PC-9 (cell line): ENCODE data around the gene ZNF831. TPM values are rescaled to one million over a fixed set of nuclear protein-coding genes. Genes with fewer than 3 reads are reported as not detected.

Experiments used
- BruUV-seq: library from RNA; stranded (reverse); fragments of 400-500 nt; replicated peaks from 2 replicates; lab custom pipeline; 2021; lab: Mats Ljungman, UMichigan
- CTCF ChIA-PET: fragments of 300-600 bp; sonication (Branson Sonifier 250); formaldehyde crosslinking; loops from one replicate; lab custom pipeline; 2022; ENCODE audit warnings: antibody characterized with exemption; lab: Charles Lee
- POLR2A ChIA-PET: fragments of 300-600 bp; sonication (Branson Sonifier 250); formaldehyde crosslinking; loops from one replicate; lab custom pipeline; 2022; ENCODE audit warnings: antibody characterized with exemption; ENCODE audit not compliant: unreplicated experiment; lab: Charles Lee
- DNase-seq, 2 experiments: peaks; one replicate each; pipeline versions ENCODE4 v3.0.0 to v3.0.0-alpha.2; 2015 to 2022; ENCODE audit warnings: mixed read lengths in 1 of 2
- H2AFZ ChIP-seq: fragments of 200-600 bp; sonication (generic); 2 replicates; pipeline ENCODE4 v1.8.1; 2017; ENCODE audit warnings: antibody characterized with exemption
- H3F3A ChIP-seq: fragments of 200-600 bp; sonication (generic); 2 replicates; pipeline ENCODE4 v1.8.1; 2017; ENCODE audit warnings: antibody characterized with exemption, mild to moderate bottlenecking, low read depth; ENCODE audit not compliant: insufficient read depth
- H3K27ac ChIP-seq: fragments of 200-600 bp; sonication (generic); 2 replicates; pipeline ENCODE4 v1.6.1; 2016; ENCODE audit warnings: mixed run types
- H3K27me3 ChIP-seq: fragments of 200-600 bp; sonication (generic); 2 replicates; pipeline ENCODE4 v1.6.1; 2016; ENCODE audit warnings: low read depth, mixed run types; ENCODE audit not compliant: insufficient read depth
- H3K36me3 ChIP-seq: fragments of 200-600 bp; sonication (generic); 2 replicates; pipeline ENCODE4 v1.6.1; 2016; ENCODE audit warnings: low read depth, mixed run types
- H3K4me1 ChIP-seq: fragments of 200-600 bp; sonication (generic); replicated peaks from 2 replicates; pipeline ENCODE4 v1.6.1; 2016; ENCODE audit warnings: mixed run types; ENCODE audit not compliant: insufficient read depth
- H3K4me2 ChIP-seq: fragments of 200-600 bp; sonication (generic); 2 replicates; pipeline ENCODE4 v1.6.1; 2017; ENCODE audit warnings: mixed run types
- H3K4me3 ChIP-seq: fragments of 200-600 bp; sonication (generic); 2 replicates; pipeline ENCODE4 v1.6.1; 2016; ENCODE audit warnings: mixed run types
- H3K79me2 ChIP-seq: fragments of 200-600 bp; sonication (generic); 2 replicates; pipeline ENCODE4 v1.6.1; 2017; ENCODE audit warnings: low read depth, mixed run types
- H3K9me2 ChIP-seq: fragments of 200-600 bp; sonication (generic); 2 replicates; pipeline ENCODE4 v1.8.1; 2017; ENCODE audit warnings: mild to moderate bottlenecking; ENCODE audit not compliant: insufficient read depth
- H3K9me3 ChIP-seq: fragments of 200-600 bp; sonication (generic); 2 replicates; pipeline ENCODE4 v1.8.1; 2016; ENCODE audit warnings: low read depth; ENCODE audit not compliant: insufficient read depth
- H4K20me1 ChIP-seq: fragments of 200-600 bp; sonication (generic); 2 replicates; pipeline ENCODE4 v1.8.1; 2017; ENCODE audit not compliant: insufficient read depth
- EZH2 ChIP-seq: fragments of 200-600 bp; sonication (generic); IDR thresholded peaks from 2 replicates; pipeline ENCODE4 v1.8.0; 2017; ENCODE audit warnings: antibody characterized with exemption, low read depth
- intact Hi-C: fragments of 100-400 bp; cut with micrococcal nuclease; formaldehyde crosslinking; loops from one replicate; pipeline ENCODE4 v1.10.0; 2022; ENCODE audit not compliant: unreplicated experiment
- total RNA-seq: library from RNA; stranded (reverse); gene quantifications from 2 replicates; pipeline ENCODE4 v1.2.3, GENCODE V29; 2021
- TF ChIP-seq, protein P1 (sequence below): fragments of 200-600 bp; sonication (generic); conservative IDR thresholded peaks from 2 replicates; pipeline ENCODE4 v1.6.1; 2017; ENCODE audit warnings: mixed run types, antibody characterized with exemption, mild to moderate bottlenecking, moderate library complexity

The ZNF831 gene
- total RNA-seq, 1 experiment from 2014 or later, result not detected

DNA sequence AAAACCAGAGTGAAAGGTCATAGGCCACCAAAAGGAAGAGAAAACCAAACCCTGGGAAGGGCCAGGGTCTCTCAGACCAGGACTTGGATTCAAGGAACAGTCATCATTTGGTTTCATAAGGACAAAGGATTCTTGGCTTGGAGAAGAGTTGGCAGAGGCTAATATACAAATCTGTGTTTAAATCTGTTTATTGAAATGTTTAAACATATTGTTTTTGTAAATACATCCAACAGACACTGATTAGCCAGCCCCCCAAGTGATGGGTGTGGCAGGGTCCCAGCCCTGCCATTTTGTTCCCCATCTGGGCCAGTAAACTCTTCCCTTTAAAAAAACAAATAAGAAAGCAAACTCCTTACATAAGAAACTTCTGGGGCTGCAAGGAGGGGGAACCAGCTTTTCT lies 6.1 kb upstream of the ZNF831 start:
- H3K9me3 ChIP-seq, result no peaks in the 10 kb centered on the region
- intact Hi-C loops, result no loop called here
- H3K4me2 ChIP-seq, result no peak overlapping the region
- no peaks in the 10 kb centered on the region for H3K79me2 ChIP-seq
- H3K9me2 ChIP-seq, result no peaks in the 10 kb centered on the region
- no peak for TF ChIP-seq EZH2
- TF ChIP-seq, protein P1, sequence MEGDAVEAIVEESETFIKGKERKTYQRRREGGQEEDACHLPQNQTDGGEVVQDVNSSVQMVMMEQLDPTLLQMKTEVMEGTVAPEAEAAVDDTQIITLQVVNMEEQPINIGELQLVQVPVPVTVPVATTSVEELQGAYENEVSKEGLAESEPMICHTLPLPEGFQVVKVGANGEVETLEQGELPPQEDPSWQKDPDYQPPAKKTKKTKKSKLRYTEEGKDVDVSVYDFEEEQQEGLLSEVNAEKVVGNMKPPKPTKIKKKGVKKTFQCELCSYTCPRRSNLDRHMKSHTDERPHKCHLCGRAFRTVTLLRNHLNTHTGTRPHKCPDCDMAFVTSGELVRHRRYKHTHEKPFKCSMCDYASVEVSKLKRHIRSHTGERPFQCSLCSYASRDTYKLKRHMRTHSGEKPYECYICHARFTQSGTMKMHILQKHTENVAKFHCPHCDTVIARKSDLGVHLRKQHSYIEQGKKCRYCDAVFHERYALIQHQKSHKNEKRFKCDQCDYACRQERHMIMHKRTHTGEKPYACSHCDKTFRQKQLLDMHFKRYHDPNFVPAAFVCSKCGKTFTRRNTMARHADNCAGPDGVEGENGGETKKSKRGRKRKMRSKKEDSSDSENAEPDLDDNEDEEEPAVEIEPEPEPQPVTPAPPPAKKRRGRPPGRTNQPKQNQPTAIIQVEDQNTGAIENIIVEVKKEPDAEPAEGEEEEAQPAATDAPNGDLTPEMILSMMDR, result no peak
- no peaks in the 10 kb centered on the region for H3F3A ChIP-seq
- H3K27me3 ChIP-seq, result peaks cover 98% of the 10 kb centered on the region
- POLR2A ChIA-PET, result no interaction called here
- H3K27ac ChIP-seq, result no peak overlapping the region
- BruUV-seq, result no TSS peak
- no peaks in the 10 kb centered on the region for H3K4me1 ChIP-seq
- H3K4me3 ChIP-seq, result no peak overlapping the region
- no peak overlapping the region for H2AFZ ChIP-seq
- DNase-seq, result no peak
- H4K20me1 ChIP-seq, result no peaks in the 10 kb centered on the region
- CTCF ChIA-PET, result no interaction called here
- no peaks in the 10 kb centered on the region for H3K36me3 ChIP-seq

DNA sequence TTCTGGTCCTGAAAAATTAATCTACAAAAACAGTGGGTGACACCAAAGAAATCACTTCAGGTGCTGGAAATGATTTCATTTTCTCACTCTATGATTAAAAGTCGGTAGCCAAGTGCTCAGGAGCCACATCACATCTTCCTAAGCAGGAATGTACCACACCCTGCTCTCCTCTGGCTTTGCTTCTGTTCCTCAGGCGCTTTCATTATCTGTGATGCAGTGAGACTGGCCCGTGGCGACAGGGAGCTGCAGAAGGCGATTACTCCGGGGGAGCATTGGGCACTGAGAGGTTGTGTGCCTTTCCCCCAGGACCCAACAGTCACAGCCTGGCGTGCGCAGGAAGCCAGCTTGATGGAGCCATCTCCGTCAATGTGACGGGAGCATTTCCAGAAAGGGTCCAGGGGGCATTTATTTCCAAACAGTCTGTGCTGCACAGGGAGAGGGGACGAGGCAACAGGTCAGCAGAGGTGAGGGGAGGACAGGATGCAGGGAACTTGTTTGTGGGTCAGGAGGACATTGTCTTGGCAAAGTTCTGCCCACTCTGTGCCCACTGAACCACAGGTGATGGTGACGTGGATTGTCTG lies 5.6 kb upstream of the ZNF831 start:
- DNase-seq, result no peak
- Histone ChIP-seq H2AFZ (no peak overlapping the region), H3K9me2 (no peaks in the 10 kb centered on the region), H3K27ac (no peak overlapping the region), H3K36me3 (no peaks in the 10 kb centered on the region), H3K79me2 (no peaks in the 10 kb centered on the region), H3K9me3 (no peaks in the 10 kb centered on the region), H3K4me2 (no peak overlapping the region), H3K27me3 (peaks cover 97% of the 10 kb centered on the region), H4K20me1 (no peaks in the 10 kb centered on the region), H3F3A (no peaks in the 10 kb centered on the region), H3K4me3 (no peak overlapping the region), H3K4me1 (no peaks in the 10 kb centered on the region)
- ChIA-PET POLR2A (no interaction called here), CTCF (no interaction called here)
- no peak for TF ChIP-seq EZH2
- TF ChIP-seq, protein P1, result no peak
- intact Hi-C loops, result no loop called here
- BruUV-seq, result no TSS peak

DNA sequence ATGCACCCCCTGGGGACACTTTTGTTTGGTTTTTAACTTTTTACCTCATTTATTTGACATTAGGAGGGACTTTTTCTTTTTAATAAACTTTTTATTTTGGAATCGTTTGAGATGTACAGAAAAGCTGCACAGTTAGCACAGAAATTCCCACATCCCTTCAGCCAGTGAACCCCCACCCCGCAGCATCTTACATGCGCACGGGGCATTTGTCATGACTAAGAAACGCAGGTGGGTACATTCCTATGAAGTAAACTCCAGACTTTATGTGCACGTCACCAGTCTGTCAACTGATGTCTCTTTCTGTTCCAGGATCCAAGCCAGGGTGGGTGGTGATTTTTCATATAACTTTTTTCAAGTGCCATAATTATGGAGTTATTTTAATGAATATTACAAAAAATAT lies 4.9 kb upstream of the ZNF831 start:
- intact Hi-C loops, result no loop called here
- no peak for TF ChIP-seq EZH2
- TF ChIP-seq, protein P1, result no peak
- ChIA-PET CTCF (no interaction called here), POLR2A (no interaction called here)
- Histone ChIP-seq H3K9me2 (no peaks in the 10 kb centered on the region), H3K27me3 (peaks cover 97% of the 10 kb centered on the region), H3K36me3 (no peaks in the 10 kb centered on the region), H4K20me1 (no peaks in the 10 kb centered on the region), H3K4me1 (no peaks in the 10 kb centered on the region), H3K4me2 (no peak overlapping the region), H3K4me3 (no peak overlapping the region), H3K79me2 (no peaks in the 10 kb centered on the region), H3K9me3 (no peaks in the 10 kb centered on the region), H2AFZ (no peak overlapping the region), H3K27ac (no peak overlapping the region), H3F3A (no peaks in the 10 kb centered on the region)
- BruUV-seq, result no TSS peak
- no peak for DNase-seq
